GM12878 (cell line): ENCODE results near the gene SOX18. TPM values are rescaled to one million over a fixed set of nuclear protein-coding genes. Genes with fewer than 3 reads are reported as not detected.

Source experiments
- ATAC-seq: fragments of 200-7000 bp; cut with Tn5 transposase; 3 replicates; pipeline ENCODE4 v1.9.1; 2020; ENCODE audit warnings: mild to moderate bottlenecking, moderate library complexity
- BruUV-seq: library from RNA; stranded (reverse); fragments of 400-500 nt; replicated peaks from 2 replicates; lab custom pipeline; 2021; lab: Mats Ljungman, UMichigan
- CTCF ChIA-PET: fragments of 300-600 bp; sonication (Branson Sonifier 250); formaldehyde crosslinking; extraction: SDS; loops from one replicate; lab custom pipeline; 2021; ENCODE audit warnings: inconsistent platforms; lab: Yijun Ruan, JAX
- POLR2A ChIA-PET: fragments of 350-600 bp; formaldehyde crosslinking; extraction: SDS; loops from one replicate; lab custom pipeline; 2021; ENCODE audit warnings: inconsistent platforms; lab: Charles Lee
- RAD21 ChIA-PET: fragments of 300-600 bp; sonication (Branson Sonifier 250); formaldehyde crosslinking; loops from one replicate; lab custom pipeline; 2023; ENCODE audit warnings: antibody characterized with exemption; ENCODE audit not compliant: unreplicated experiment; lab: Charles Lee
- SMC1A ChIA-PET: fragments of 300-600 bp; sonication (Branson Sonifier 250); formaldehyde crosslinking; loops from one replicate; lab custom pipeline; 2023; ENCODE audit not compliant: unreplicated experiment, uncharacterized antibody; lab: Charles Lee
- DNase-seq: peaks from one replicate; pipeline ENCODE4 v3.0.0-alpha.2; 2011; ENCODE audit warnings: low read depth, low spot score
- FAIRE-seq: peaks from 3 replicates; lab custom pipeline; 2011; peaks lifted over from hg19 to GRCh38; lab: Jason Lieb, UNC
- H2AFZ ChIP-seq: 2 replicates; pipeline ENCODE4 v1.6.0; 2011; ENCODE audit warnings: low read depth, low read length, control low read depth; ENCODE audit not compliant: control insufficient read depth
- H3K27ac ChIP-seq: 2 replicates; pipeline ENCODE4 v1.5.1; 2011; ENCODE audit warnings: control low read depth; ENCODE audit not compliant: control insufficient read depth, insufficient read depth
- H3K27me3 ChIP-seq, 2 experiments: replicated peaks in 1 of 2; 2 replicates each; pipeline versions ENCODE4 v1.6.0 to v1.6.1; 2011; ENCODE audit warnings: low read length in 1 of 2; ENCODE audit not compliant: control insufficient read depth in 2 of 2, insufficient read depth in 2 of 2
- H3K36me3 ChIP-seq, 2 experiments: 2 replicates each; pipeline ENCODE4 v1.5.1; 2011; ENCODE audit warnings: low read length in 1 of 2; ENCODE audit not compliant: control insufficient read depth in 2 of 2, insufficient read depth in 2 of 2
- H3K4me1 ChIP-seq: 2 replicates; pipeline ENCODE4 v1.6.1; 2011; ENCODE audit warnings: mild to moderate bottlenecking, low read length, moderate library complexity, mixed read lengths; ENCODE audit not compliant: control insufficient read depth, insufficient read depth
- H3K4me2 ChIP-seq: 2 replicates; pipeline ENCODE4 v1.6.0; 2011; ENCODE audit warnings: control low read depth; ENCODE audit not compliant: control insufficient read depth, insufficient read depth
- H3K4me3 ChIP-seq: fragments of 200-600 bp; sonication (generic); 2 replicates; pipeline ENCODE4 v1.5.1; 2016
- H3K79me2 ChIP-seq: 2 replicates; pipeline ENCODE4 v1.6.0; 2011; ENCODE audit warnings: low read length; ENCODE audit not compliant: control insufficient read depth, insufficient read depth
- H3K9ac ChIP-seq: 2 replicates; pipeline ENCODE4 v1.8.0; 2011; ENCODE audit warnings: low read length, control low read depth, mixed read lengths; ENCODE audit not compliant: control insufficient read depth, insufficient read depth
- H3K9me3 ChIP-seq: replicated peaks from 3 replicates; pipeline ENCODE4 v1.5.1; 2011; ENCODE audit warnings: mild to moderate bottlenecking, low read length; ENCODE audit not compliant: control insufficient read depth, insufficient read depth
- H4K20me1 ChIP-seq: 2 replicates; pipeline ENCODE4 v1.6.0; 2011; ENCODE audit not compliant: control insufficient read depth, insufficient read depth
- BCL11A ChIP-seq: IDR thresholded peaks from 2 replicates; pipeline ENCODE4 v1.6.1; 2011; ENCODE audit warnings: low read depth, low read length
- CEBPB ChIP-seq, 2 experiments: fragments of 150-350 bp in 1 of 2; IDR thresholded peaks; 2 replicates each; pipeline ENCODE4 v1.6.1; 2012 to 2014; ENCODE audit warnings: low read depth in 2 of 2, low read length in 2 of 2, borderline replicate concordance in 1 of 2, inconsistent platforms in 1 of 2
- EED ChIP-seq: sonication (generic); IDR thresholded peaks from 2 replicates; pipeline ENCODE4 v1.6.1; 2016; ENCODE audit warnings: antibody characterized with exemption, low read depth
- EGR1 ChIP-seq, 2 experiments: IDR thresholded peaks; 1 replicate in 1 of 2; 2 replicates in 1 of 2; pipeline ENCODE4 v1.6.1; 2011 to 2012; ENCODE audit warnings: low read depth in 2 of 2, low read length in 2 of 2, borderline replicate concordance in 1 of 2, mild to moderate bottlenecking in 1 of 2, moderate library complexity in 1 of 2
- HDGF ChIP-seq: fragments of 450-650 bp; IDR thresholded peaks from 2 replicates; pipeline ENCODE4 v1.6.1; 2016; ENCODE audit warnings: antibody characterized with exemption
- NKRF ChIP-seq: fragments of 450-650 bp; conservative IDR thresholded peaks from 2 replicates; pipeline ENCODE4 v1.6.1; 2017; ENCODE audit warnings: mild to moderate bottlenecking, moderate library complexity
- RAD21 ChIP-seq: IDR thresholded peaks from 2 replicates; pipeline ENCODE4 v1.6.1; 2011; ENCODE audit warnings: mild to moderate bottlenecking, low read depth, low read length, moderate library complexity; ENCODE audit not compliant: insufficient read depth
- SREBF2 ChIP-seq: IDR thresholded peaks from 2 replicates; pipeline ENCODE4 v1.6.1; 2012; ENCODE audit warnings: mild to moderate bottlenecking, low read length
- TCF7 ChIP-seq: IDR thresholded peaks from 2 replicates; pipeline ENCODE4 v1.6.1; 2014; ENCODE audit warnings: antibody characterized with exemption, borderline replicate concordance
- WRNIP1 ChIP-seq: IDR thresholded peaks from 2 replicates; pipeline ENCODE4 v1.6.1; 2011; ENCODE audit warnings: low read depth, low read length, improper control_type of control experiment, borderline replicate concordance
- ZBTB33 ChIP-seq: fragments of 450-650 bp; IDR thresholded peaks from 2 replicates; pipeline ENCODE4 v1.6.1; 2017; ENCODE audit warnings: mild to moderate bottlenecking
- WGBS: methylation state at CpG from one replicate; pipeline ENCODE4 v1.1.6; 2016; ENCODE audit warnings: low lambda C conversion rate; ENCODE audit not compliant: insufficient replicate concordance, insufficient coverage; ENCODE audit errors: missing lambda C conversion rate; 5-methylcytosine and 5-hydroxymethylcytosine counted together
- in situ Hi-C: fragments of 300-500 bp; cut with MboI; formaldehyde crosslinking; loops from 9 replicates; pipeline ENCODE4 v1.14.3; 2018; ENCODE audit warnings: mixed read lengths
- intact Hi-C: fragments of 100-400 bp; cut with micrococcal nuclease; formaldehyde crosslinking; loops from one replicate; pipeline ENCODE4 v1.14.2; 2022; ENCODE audit not compliant: unreplicated experiment
- polyA plus RNA-seq, 11 experiments: library from polyadenylated mRNA; depleted of rRNA in 4 of 11; unstranded in 6 of 11; stranded (reverse) in 5 of 11; fragments of >200 nt; fragmentation: Nextera tagmentation in 4 of 11; fragmentation: Illumina TruSeq in 1 of 11; extraction: Ambion mirVana in 4 of 11; extraction: Trizol in 1 of 11; gene quantifications; 1 replicate in 1 of 11; 2 replicates in 10 of 11; pipeline versions ENCODE4 v1.2.1 to v1.2.3, GENCODE V29; 2011 to 2016; ENCODE audit warnings: inconsistent platforms in 2 of 11, missing spikeins in 2 of 11, low read depth in 1 of 11
- total RNA-seq, 4 experiments: library from RNA; depleted of rRNA in 3 of 4; stranded (reverse); fragments of >200 nt in 3 of 4; fragmentation: Illumina TruSeq in 1 of 4; extraction: Trizol in 1 of 4; gene quantifications; 2 replicates each; pipeline versions ENCODE4 v1.2.1 to v1.2.3, GENCODE V29; 2013 to 2021
- TF ChIP-seq, protein P1 (sequence below): IDR thresholded peaks from 2 replicates; pipeline ENCODE4 v1.6.1; 2011; ENCODE audit warnings: low read depth, low read length, improper control_type of control experiment, borderline replicate concordance

The SOX18 gene
- total and polyA plus RNA-seq, 10 of the 15 experiments (the other 5 are each of a cell fraction or from before 2014, with no cell fraction given): 0.05 to 5.6 (median 0.28) TPM; not detected in 3

GRCh38 chr20:64063389-64064144 is 14.1 kb upstream of the SOX18 start:
- H3K4me1 ChIP-seq: peaks cover 33% of the 10 kb centered on the region

More at GRCh38 chr20:64063389-64064144, 14.1 kb upstream of the SOX18 start:
- H3K27ac ChIP-seq: peak overlapping the region; percentile 48
- intact Hi-C loops: loop anchor here (2.0 kb wide), 1 partner anchor 15 kb away; the partner anchor contains the start of gene RGS19
- TF ChIP-seq EGR1 (IDR thresholded peaks at IDR 0.05; ENCODE audit: borderline replicate concordance in 1 of 2, low read depth in 2 of 2, low read length in 2 of 2) (0 out of 3 replicates have a peak, but pooled peaks of 1 of the 2 experiments have one; percentile 2), BCL11A (0 out of 2 replicates have a peak, but pooled peaks have one; percentile 6), ZBTB33 (no peak), SREBF2 (no peak), HDGF (0 out of 2 replicates have a peak, but pooled peaks have one; percentile 73), RAD21 (no peak), WRNIP1 (no peak), EED (0 out of 2 replicates have a peak, but pooled peaks have one; percentile 5), NKRF (0 out of 2 replicates have a peak, but pooled peaks have one; percentile 11), TCF7 (no peak), CEBPB (IDR thresholded peaks at IDR 0.05; ENCODE audit: borderline replicate concordance in 1 of 2, low read depth in 2 of 2, low read length in 2 of 2) (no peak)
- TF ChIP-seq, protein P1, sequence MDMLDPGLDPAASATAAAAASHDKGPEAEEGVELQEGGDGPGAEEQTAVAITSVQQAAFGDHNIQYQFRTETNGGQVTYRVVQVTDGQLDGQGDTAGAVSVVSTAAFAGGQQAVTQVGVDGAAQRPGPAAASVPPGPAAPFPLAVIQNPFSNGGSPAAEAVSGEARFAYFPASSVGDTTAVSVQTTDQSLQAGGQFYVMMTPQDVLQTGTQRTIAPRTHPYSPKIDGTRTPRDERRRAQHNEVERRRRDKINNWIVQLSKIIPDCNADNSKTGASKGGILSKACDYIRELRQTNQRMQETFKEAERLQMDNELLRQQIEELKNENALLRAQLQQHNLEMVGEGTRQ: no peak
- TF ChIP-seq, all 136 proteins: peak for 5
- in situ Hi-C loops: no loop called here
- Histone ChIP-seq H3K79me2 (no peaks in the 10 kb centered on the region), H3K9me3 (no peaks in the 10 kb centered on the region), H3K4me3 (peak overlapping the region; percentile 74), H4K20me1 (no peaks in the 10 kb centered on the region), H3K36me3 (no peaks in the 10 kb centered on the region), H2AFZ (peak overlapping the region; percentile 65; the same call in 1 of the 2 replicates), H3K9ac (peak overlapping the region; percentile 82), H3K27me3 (no peaks in the 10 kb centered on the region), H3K4me2 (peak overlapping the region; percentile 85)
- ATAC-seq (no peak), FAIRE-seq (no peak), DNase-seq (no peak)
- RAD21 ChIA-PET: interaction anchor here (1.0 to 2.3 kb wide), 7 partner anchors 16 to 198 kb away, joined by 3 to 8 read pairs (median 5); partner anchors contain the start of genes OPRL1, RGS19, TPD52L2 and UCKL1
- POLR2A ChIA-PET: interaction anchor here (0.5 to 3.0 kb wide), 5 partner anchors 10 to 535 kb away, joined by 3 to 11 read pairs (median 6); partner anchors contain the start of genes OPRL1 and RGS19
- SMC1A ChIA-PET: interaction anchor here (1.1 to 2.1 kb wide), 4 partner anchors 9 to 56 kb away, joined by 3 to 8 read pairs (median 6); partner anchors contain the start of gene RGS19
- CTCF ChIA-PET: interaction anchor here (1.0 to 1.4 kb wide), 5 partner anchors 15 to 83 kb away, joined by 3 to 7 read pairs (median 5); partner anchors contain the start of gene PRPF6
- 4% methylated on average over 51 of the region's 51 CpGs for WGBS
- BruUV-seq: TSS peak; percentile 74
